ENCODE data around the gene KCNMA1. TPM values are rescaled to one million over a fixed set of nuclear protein-coding genes. Genes with fewer than 3 reads are reported as not detected.

The KCNMA1 gene
- total RNA-seq, 4 donors from 2014 or later, result 4.6 to 10.5 (median 7.8) TPM

GRCh38 chr10:76910184-76910962, 727.2 kb downstream of the KCNMA1 start:
- Histone ChIP-seq H3K27me3 (no peaks in the 10 kb centered on the region), H3K36me3 (no peaks in the 10 kb centered on the region), H3K4me1 (no peaks in the 10 kb centered on the region), H3K27ac (no peak overlapping the region), H3K4me3 (no peak overlapping the region), H3K9me3 (no peaks in the 10 kb centered on the region)
- TF ChIP-seq POLR2A (IDR thresholded peaks at IDR 0.05) (no peak), EP300 (IDR thresholded peaks at IDR 0.05) (no peak), POLR2AphosphoS5 (IDR thresholded peaks at IDR 0.05) (no peak), CTCF (IDR thresholded peaks at IDR 0.05) (no peak)
- 85% methylated on average over 8 of the region's 8 CpGs for WGBS
- DNase-seq (ENCODE audit: low spot score in 2 of 2), result no peak

- Histone ChIP-seq H3K4me3 (no peak overlapping the region), H3K36me3 (no peaks in the 10 kb centered on the region), H3K27ac (no peak overlapping the region), H3K4me1 (no peaks in the 10 kb centered on the region), H3K27me3 (no peaks in the 10 kb centered on the region), H3K9me3 (no peaks in the 10 kb centered on the region)
- TF ChIP-seq CTCF (IDR thresholded peaks at IDR 0.05) (no peak), POLR2AphosphoS5 (IDR thresholded peaks at IDR 0.05) (no peak), POLR2A (IDR thresholded peaks at IDR 0.05) (no peak), EP300 (IDR thresholded peaks at IDR 0.05) (no peak)
- 90% methylated on average over 2 of the region's 2 CpGs for WGBS
- no peak for DNase-seq (ENCODE audit: low spot score in 2 of 2)
These were observed 731.4 kb downstream of the KCNMA1 start for GRCh38 chr10:76906256-76906655.

GRCh38 chr10:76905251-76905650, 732.4 kb downstream of the KCNMA1 start:
- no peak for DNase-seq (ENCODE audit: low spot score in 2 of 2)
- WGBS, result 79% methylated on average over 5 of the region's 5 CpGs
- H3K36me3 ChIP-seq, result no peaks in the 10 kb centered on the region
- H3K4me3 ChIP-seq, result no peak overlapping the region
- H3K4me1 ChIP-seq, result no peaks in the 10 kb centered on the region
- no peaks in the 10 kb centered on the region for H3K9me3 ChIP-seq
- H3K27ac ChIP-seq, result no peak overlapping the region
- TF ChIP-seq POLR2AphosphoS5 (IDR thresholded peaks at IDR 0.05) (no peak), CTCF (IDR thresholded peaks at IDR 0.05) (no peak), EP300 (IDR thresholded peaks at IDR 0.05) (no peak), POLR2A (IDR thresholded peaks at IDR 0.05) (no peak)
- no peaks in the 10 kb centered on the region for H3K27me3 ChIP-seq

DNA sequence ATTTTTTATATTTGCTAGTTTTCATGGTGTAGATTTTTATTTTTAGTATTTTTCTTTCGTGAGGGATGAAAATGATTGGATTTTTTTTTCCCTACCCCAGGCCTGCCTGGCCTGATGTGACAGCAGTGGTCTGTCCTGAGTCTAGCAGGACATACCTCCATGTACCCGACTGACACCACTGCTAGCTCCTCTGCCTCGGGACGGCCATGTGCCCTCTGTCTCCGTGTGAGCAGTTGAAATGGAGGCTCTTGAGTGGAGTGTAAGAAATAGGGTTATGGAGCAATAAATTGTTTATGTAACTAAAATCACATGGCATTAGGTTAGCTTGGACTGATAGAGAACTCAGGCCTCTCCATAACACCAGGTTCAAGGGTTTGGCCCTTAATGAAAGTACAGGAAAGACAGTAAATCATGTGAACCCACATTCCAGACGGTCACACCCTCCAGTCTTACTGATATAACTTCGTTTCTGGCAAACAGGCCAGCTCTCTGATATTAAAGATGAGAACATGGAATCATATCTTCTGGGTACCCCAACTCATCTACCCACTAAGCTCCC, 734.1 kb downstream of the KCNMA1 start:
- TF ChIP-seq POLR2A (IDR thresholded peaks at IDR 0.05) (no peak), CTCF (IDR thresholded peaks at IDR 0.05) (no peak), POLR2AphosphoS5 (IDR thresholded peaks at IDR 0.05) (no peak)
- WGBS, result 80% methylated on average over 7 of the region's 7 CpGs
- no peaks in the 10 kb centered on the region for H3K9me3 ChIP-seq
- H3K4me3 ChIP-seq, result no peak overlapping the region
- no peaks in the 10 kb centered on the region for H3K27me3 ChIP-seq
- H3K36me3 ChIP-seq, result no peaks in the 10 kb centered on the region
- H3K4me1 ChIP-seq, result no peaks in the 10 kb centered on the region
- no peak overlapping the region for H3K27ac ChIP-seq
- no peak for DNase-seq (ENCODE audit: low spot score in 2 of 2)

DNA sequence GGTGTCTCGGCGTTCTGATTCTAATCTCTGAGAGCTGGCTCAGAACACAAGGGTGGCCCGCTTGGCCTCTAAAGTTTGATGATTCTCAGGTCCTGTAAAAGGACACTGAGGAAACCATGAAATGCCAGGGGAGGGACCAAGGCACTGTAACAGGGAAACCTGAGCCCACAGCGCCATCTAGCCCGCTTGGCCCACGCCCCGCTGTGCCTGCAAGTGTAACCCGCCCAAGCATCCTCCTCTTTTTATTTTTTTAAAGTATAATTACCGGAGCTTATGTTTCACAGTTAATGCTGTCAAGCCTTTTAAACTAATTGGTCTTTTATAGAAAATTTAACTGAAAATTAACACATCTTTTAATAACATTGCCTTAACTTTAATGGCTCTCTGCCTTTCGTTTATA, 734.7 kb downstream of the KCNMA1 start:
- TF ChIP-seq EP300 (IDR thresholded peaks at IDR 0.05) (no peak), POLR2AphosphoS5 (IDR thresholded peaks at IDR 0.05) (no peak)
- Histone ChIP-seq H3K4me3 (no peak overlapping the region), H3K27ac (no peak overlapping the region), H3K36me3 (no peaks in the 10 kb centered on the region), H3K4me1 (no peaks in the 10 kb centered on the region), H3K9me3 (no peaks in the 10 kb centered on the region), H3K27me3 (no peaks in the 10 kb centered on the region)
- WGBS, result 64% methylated on average over 10 of the region's 10 CpGs
- no peak for DNase-seq (ENCODE audit: low spot score in 2 of 2)
